ENCODE results near the gene SLC26A11.

DNA sequence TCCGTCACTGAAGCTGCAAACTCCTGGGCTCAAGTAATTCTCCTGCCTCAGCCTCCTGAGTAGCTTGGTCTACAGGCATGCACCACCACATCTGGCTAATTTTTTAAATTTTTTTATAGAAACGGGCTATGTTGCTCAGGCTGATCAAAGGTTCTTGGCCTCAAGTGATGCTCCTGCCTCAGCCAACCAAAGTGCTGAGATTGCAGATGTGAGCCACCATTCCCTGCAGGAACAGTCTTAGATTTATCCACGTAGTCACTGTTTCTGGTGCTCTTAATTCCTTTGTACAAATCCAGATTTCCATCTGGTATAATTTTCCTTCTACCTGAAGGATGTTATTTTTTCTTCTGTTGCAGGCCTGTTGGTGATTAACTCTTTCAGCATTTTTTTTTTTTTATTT, 13.0 kb downstream of the SLC26A11 start:
- TF ChIP-seq POLR2A (IDR thresholded peaks at IDR 0.05; ENCODE audit: low read depth, low read length) (no peak), POLR2AphosphoS5 (IDR thresholded peaks at IDR 0.05; ENCODE audit: low read depth, low read length) (no peak)

Data from GM12892 (cell line).